Naive B cell (primary cell): ENCODE results near the gene SERINC5. TPM values are rescaled to one million over a fixed set of nuclear protein-coding genes. Genes with fewer than 3 reads are reported as not detected.
"Not testable (repeated sequence)": the region's sequence is repeated elsewhere in the genome, so short reads cannot be mapped to it uniquely, and the experiment has no call there.

ENCODE experiments used
- ATAC-seq, 2 donors: fragments of 150-1000 bp; cut with Tn5 transposase; 2 replicates each; pipeline ENCODE4 v1.10.0; 2021; ENCODE audit warnings: low read depth in 2 of 2, mild to moderate bottlenecking in 2 of 2, moderate library complexity in 2 of 2
- DNase-seq: peaks from one replicate; pipeline ENCODE4 v3.0.0; 2022
- H3K27ac Mint-ChIP-seq, 6 donors: one replicate each; pipeline ENCODE4 v1.8.0; 2020 to 2022; ENCODE audit warnings: mild to moderate bottlenecking in 6 of 6, mixed read lengths in 6 of 6, moderate library complexity in 5 of 6, inconsistent platforms in 2 of 6
- H3K27me3 Mint-ChIP-seq, 3 donors: one replicate each; pipeline ENCODE4 v1.8.0; 2021 to 2022; ENCODE audit warnings: mixed read lengths in 3 of 3, mild to moderate bottlenecking in 1 of 3
- H3K36me3 Mint-ChIP-seq, 2 donors: one replicate each; pipeline ENCODE4 v1.8.0; 2020 to 2022; ENCODE audit warnings: mixed read lengths in 2 of 2, inconsistent platforms in 1 of 2, mild to moderate bottlenecking in 1 of 2
- H3K4me1 Mint-ChIP-seq, 3 donors: one replicate each; pipeline ENCODE4 v1.8.0; 2020 to 2022; ENCODE audit warnings: mixed read lengths in 3 of 3, inconsistent platforms in 1 of 3, mild to moderate bottlenecking in 1 of 3, moderate library complexity in 1 of 3
- H3K4me3 Mint-ChIP-seq, 8 donors: one replicate each; pipeline ENCODE4 v1.8.0; 2020 to 2022; ENCODE audit warnings: mild to moderate bottlenecking in 8 of 8, mixed read lengths in 8 of 8, moderate library complexity in 8 of 8, inconsistent platforms in 2 of 8
- H3K9me3 Mint-ChIP-seq, 7 donors: one replicate each; pipeline ENCODE4 v1.8.0; 2020 to 2022; ENCODE audit warnings: mixed read lengths in 7 of 7, mild to moderate bottlenecking in 5 of 7, inconsistent platforms in 2 of 7, moderate library complexity in 1 of 7
- polyA plus RNA-seq, 6 donors: library from polyadenylated mRNA; unstranded; fragments of 300-500 nt; fragmentation: Illumina TruSeq; gene quantifications; one replicate each; pipeline ENCODE4 v1.2.3, GENCODE V29; 2021; ENCODE audit warnings: low read depth in 6 of 6

Gene SERINC5
- polyA plus RNA-seq = 1 to 10 TPM; 1.4 to 4.0 (median 2.8) TPM

GRCh38 chr5:80255811-80256712 lies at the start of gene SERINC5:
TSS of gene SERINC5 (minus strand) at chr5:80256048. CDS start at chr5:80255922, 126 bp downstream.
- peak within 1 kb of the TSS; percentile 93 to 98 (median 98) for H3K27ac Mint-ChIP-seq
- H3K27me3 Mint-ChIP-seq = no peaks in the 10 kb centered on the region
- peaks cover 27 to 44% (median 38%) of the 10 kb centered on the region in 3 donors for H3K4me1 Mint-ChIP-seq
- H3K9me3 Mint-ChIP-seq = no peaks in the 10 kb centered on the region
- peak; percentile 82 for ATAC-seq
- DNase-seq = peak; percentile 81
- H3K36me3 Mint-ChIP-seq = no peaks in the 10 kb centered on the region
- peak within 1 kb of the TSS; percentile 93 to 99 (median 96) for H3K4me3 Mint-ChIP-seq

GRCh38 chr5:80302636-80303035 lies 46.8 kb upstream of the SERINC5 start:
- no peaks in the 10 kb centered on the region for H3K36me3 Mint-ChIP-seq
- peaks cover 0 to 3% (median 0%) of the 10 kb centered on the region in 3 donors for H3K4me1 Mint-ChIP-seq
- no peak for ATAC-seq
- H3K4me3 Mint-ChIP-seq = no peak overlapping the region
- DNase-seq = no peak
- H3K27me3 Mint-ChIP-seq = peaks cover 0 to 5% (median 0%) of the 10 kb centered on the region in 3 donors
- H3K27ac Mint-ChIP-seq = peak overlapping the region in 1 of 6 donors; percentile 52
- H3K9me3 Mint-ChIP-seq = no peaks in the 10 kb centered on the region

GRCh38 chr5:80301342-80301741 lies 45.5 kb upstream of the SERINC5 start:
- H3K36me3 Mint-ChIP-seq, H3K27me3 Mint-ChIP-seq, DNase-seq, ATAC-seq, H3K4me3 Mint-ChIP-seq, H3K9me3 Mint-ChIP-seq, H3K27ac Mint-ChIP-seq, H3K4me1 Mint-ChIP-seq: not testable (repeated sequence)

GRCh38 chr5:80300796-80301195 lies 44.9 kb upstream of the SERINC5 start:
- H3K36me3 Mint-ChIP-seq = not testable (repeated sequence)

GRCh38 chr5:80300125-80300524 lies 44.3 kb upstream of the SERINC5 start:
- H3K27me3 Mint-ChIP-seq = no peaks in the 10 kb centered on the region
- peak overlapping the region in 1 of 6 donors; percentile 38 for H3K27ac Mint-ChIP-seq
- H3K4me1 Mint-ChIP-seq = peaks cover 0 to 3% (median 0%) of the 10 kb centered on the region in 3 donors
- no peak for DNase-seq
- H3K36me3 Mint-ChIP-seq = no peaks in the 10 kb centered on the region
- H3K9me3 Mint-ChIP-seq = no peaks in the 10 kb centered on the region
- no peak overlapping the region for H3K4me3 Mint-ChIP-seq
- no peak for ATAC-seq

More at GRCh38 chr5:80300796-80301195, 44.9 kb upstream of the SERINC5 start:
- H3K9me3 Mint-ChIP-seq, H3K27ac Mint-ChIP-seq, H3K27me3 Mint-ChIP-seq, H3K4me1 Mint-ChIP-seq, H3K4me3 Mint-ChIP-seq, DNase-seq, ATAC-seq: not testable (repeated sequence)

- Mint-ChIP-seq H3K4me3 (no peak overlapping the region), H3K27ac (no peak overlapping the region), H3K27me3 (no peaks in the 10 kb centered on the region), H3K36me3 (no peaks in the 10 kb centered on the region), H3K4me1 (peaks cover 0 to 3% (median 0%) of the 10 kb centered on the region in 3 donors), H3K9me3 (no peaks in the 10 kb centered on the region)
- no peak for DNase-seq
- no peak for ATAC-seq
Measured at GRCh38 chr5:80299601-80300000, 43.8 kb upstream of the SERINC5 start.

- Mint-ChIP-seq H3K9me3 (peaks cover 0 to 9% (median 3%) of the 10 kb centered on the region in 7 donors), H3K36me3 (peaks cover 0 to 5% of the 10 kb centered on the region in 2 donors), H3K4me1 (peaks cover 0 to 3% (median 0%) of the 10 kb centered on the region in 3 donors), H3K4me3 (no peak overlapping the region), H3K27ac (no peak overlapping the region), H3K27me3 (no peaks in the 10 kb centered on the region)
- ATAC-seq (no peak), DNase-seq (no peak)
Measured at GRCh38 chr5:80296121-80296520, 40.3 kb upstream of the SERINC5 start.

GRCh38 chr5:80291761-80292160 lies 35.9 kb upstream of the SERINC5 start:
- no peak for ATAC-seq
- Mint-ChIP-seq H3K9me3 (peaks cover 0 to 9% (median 3%) of the 10 kb centered on the region in 7 donors), H3K27me3 (no peaks in the 10 kb centered on the region), H3K27ac (no peak overlapping the region), H3K4me3 (no peak overlapping the region), H3K36me3 (peaks cover 0 to 5% of the 10 kb centered on the region in 2 donors), H3K4me1 (no peaks in the 10 kb centered on the region)
- no peak for DNase-seq

- Mint-ChIP-seq H3K4me1 (peaks cover 0 to 8% (median 0%) of the 10 kb centered on the region in 3 donors), H3K36me3 (peaks cover 0 to 5% of the 10 kb centered on the region in 2 donors), H3K27ac (peak overlapping the region in 1 of 6 donors; percentile 40), H3K9me3 (peaks cover 0 to 9% (median 3%) of the 10 kb centered on the region in 7 donors), H3K27me3 (no peaks in the 10 kb centered on the region), H3K4me3 (no peak overlapping the region)
- ATAC-seq = no peak
- DNase-seq = no peak
Measured at GRCh38 chr5:80289320-80289719, 33.5 kb upstream of the SERINC5 start.

GRCh38 chr5:80288177-80288576 lies 32.3 kb upstream of the SERINC5 start:
- Mint-ChIP-seq H3K4me3 (no peak overlapping the region), H3K4me1 (peaks cover 0 to 8% (median 0%) of the 10 kb centered on the region in 3 donors), H3K27me3 (no peaks in the 10 kb centered on the region), H3K27ac (no peak overlapping the region), H3K9me3 (peaks cover 0 to 8% (median 5%) of the 10 kb centered on the region in 7 donors), H3K36me3 (peaks cover 0 to 3% of the 10 kb centered on the region in 2 donors)
- no peak for ATAC-seq
- no peak for DNase-seq

GRCh38 chr5:80284720-80285119 lies 28.9 kb upstream of the SERINC5 start:
- no peak overlapping the region for H3K4me3 Mint-ChIP-seq
- no peak for DNase-seq

GRCh38 chr5:80283360-80283759 lies 27.5 kb upstream of the SERINC5 start:
- Mint-ChIP-seq H3K27me3 (no peaks in the 10 kb centered on the region), H3K4me3 (no peak overlapping the region), H3K9me3 (peaks cover 0 to 5% (median 2%) of the 10 kb centered on the region in 7 donors), H3K27ac (no peak overlapping the region), H3K36me3 (no peaks in the 10 kb centered on the region), H3K4me1 (peaks cover 0 to 8% (median 0%) of the 10 kb centered on the region in 3 donors)
- DNase-seq (no peak), ATAC-seq (no peak)

More at GRCh38 chr5:80284720-80285119, 28.9 kb upstream of the SERINC5 start:
- Mint-ChIP-seq H3K27me3 (no peaks in the 10 kb centered on the region), H3K36me3 (no peaks in the 10 kb centered on the region), H3K27ac (no peak overlapping the region), H3K4me1 (peaks cover 0 to 8% (median 0%) of the 10 kb centered on the region in 3 donors), H3K9me3 (peaks cover 0 to 5% (median 2%) of the 10 kb centered on the region in 7 donors)
- no peak for ATAC-seq

GRCh38 chr5:80282054-80282453 lies 26.2 kb upstream of the SERINC5 start:
- Mint-ChIP-seq H3K27me3 (no peaks in the 10 kb centered on the region), H3K4me1 (peaks cover 0 to 8% (median 0%) of the 10 kb centered on the region in 3 donors), H3K36me3 (no peaks in the 10 kb centered on the region), H3K9me3 (peaks cover 0 to 5% (median 2%) of the 10 kb centered on the region in 7 donors), H3K4me3 (no peak overlapping the region), H3K27ac (no peak overlapping the region)
- ATAC-seq = no peak
- DNase-seq = no peak

- ATAC-seq = no peak
- H3K27ac Mint-ChIP-seq = no peak overlapping the region
Measured at GRCh38 chr5:80277191-80277590, 21.3 kb upstream of the SERINC5 start.

More at GRCh38 chr5:80277191-80277590, 21.3 kb upstream of the SERINC5 start:
- Mint-ChIP-seq H3K4me3 (no peak overlapping the region), H3K27me3 (no peaks in the 10 kb centered on the region), H3K9me3 (no peaks in the 10 kb centered on the region), H3K36me3 (no peaks in the 10 kb centered on the region), H3K4me1 (no peaks in the 10 kb centered on the region)
- DNase-seq = no peak
